ENCODE results near the gene ZNF200.

DNA sequence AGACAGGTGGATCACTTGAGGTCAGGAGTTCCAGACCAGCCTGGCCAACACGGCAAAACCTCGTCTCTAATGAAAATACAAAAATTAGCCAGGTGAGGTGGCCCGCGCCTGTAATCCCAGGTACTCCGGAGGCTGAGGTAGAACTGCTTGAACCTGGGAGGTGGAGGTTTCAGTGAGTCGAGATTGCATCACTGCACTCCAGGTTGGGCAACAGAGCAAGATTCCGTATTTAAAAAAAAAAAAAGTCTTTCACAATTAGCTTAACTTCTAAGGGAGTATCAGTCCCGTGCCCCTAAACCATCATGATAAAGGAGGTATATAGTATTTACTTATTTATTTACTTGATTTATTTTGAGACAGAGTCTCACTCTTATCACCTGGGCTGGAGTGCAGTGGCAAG, 24.9 kb upstream of the ZNF200 start:
- TF ChIP-seq, protein P1, sequence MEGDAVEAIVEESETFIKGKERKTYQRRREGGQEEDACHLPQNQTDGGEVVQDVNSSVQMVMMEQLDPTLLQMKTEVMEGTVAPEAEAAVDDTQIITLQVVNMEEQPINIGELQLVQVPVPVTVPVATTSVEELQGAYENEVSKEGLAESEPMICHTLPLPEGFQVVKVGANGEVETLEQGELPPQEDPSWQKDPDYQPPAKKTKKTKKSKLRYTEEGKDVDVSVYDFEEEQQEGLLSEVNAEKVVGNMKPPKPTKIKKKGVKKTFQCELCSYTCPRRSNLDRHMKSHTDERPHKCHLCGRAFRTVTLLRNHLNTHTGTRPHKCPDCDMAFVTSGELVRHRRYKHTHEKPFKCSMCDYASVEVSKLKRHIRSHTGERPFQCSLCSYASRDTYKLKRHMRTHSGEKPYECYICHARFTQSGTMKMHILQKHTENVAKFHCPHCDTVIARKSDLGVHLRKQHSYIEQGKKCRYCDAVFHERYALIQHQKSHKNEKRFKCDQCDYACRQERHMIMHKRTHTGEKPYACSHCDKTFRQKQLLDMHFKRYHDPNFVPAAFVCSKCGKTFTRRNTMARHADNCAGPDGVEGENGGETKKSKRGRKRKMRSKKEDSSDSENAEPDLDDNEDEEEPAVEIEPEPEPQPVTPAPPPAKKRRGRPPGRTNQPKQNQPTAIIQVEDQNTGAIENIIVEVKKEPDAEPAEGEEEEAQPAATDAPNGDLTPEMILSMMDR (IDR thresholded peaks at IDR 0.05 in 2 of 3, conservative IDR thresholded peaks at IDR 0.05 in 1 of 3; ENCODE audit: borderline replicate concordance in 1 of 3, insufficient read depth in 1 of 3, low read depth in 2 of 3, low read length in 2 of 3), result no peak
- TF ChIP-seq POLR2A (IDR thresholded peaks at IDR 0.05; ENCODE audit: borderline replicate concordance, extremely low read depth, insufficient read depth, insufficient read length), result no peak
- no peak for TF ChIP-seq EZH2 (IDR thresholded peaks at IDR 0.05)
- TF ChIP-seq SP1 (IDR thresholded peaks at IDR 0.05; ENCODE audit: low read depth), result no peak
- no peak for TF ChIP-seq JUND (IDR thresholded peaks at IDR 0.05)
- no peak for TF ChIP-seq YY1 (IDR thresholded peaks at IDR 0.05; ENCODE audit: extremely low read depth, insufficient replicate concordance, low read depth, low read length)
